ENCODE results near the gene LYPD6B. TPM values are rescaled to one million over a fixed set of nuclear protein-coding genes. Genes with fewer than 3 reads are reported as not detected.

Gene LYPD6B
- total and polyA plus RNA-seq, 10 donors, result 0.46 to 3.5 (median 1.9) TPM

GRCh38 chr2:148992448-148992847, 46.1 kb upstream of the LYPD6B start:
- DNase-seq, result no peak
- intact Hi-C loops (cut with DNase I; ENCODE audit: low total_unique reads), result loop anchor here (5.0 to 10.0 kb wide), 2 partner anchors 488 to 1055 kb away; no protein-coding TSS in a partner anchor

GRCh38 chr2:148993351-148993750, 45.1 kb upstream of the LYPD6B start:
- peaks cover 0 to 2% (median 0%) of the 10 kb centered on the region in 7 donors for H3K27me3 ChIP-seq (replicated peaks in 1 of 7)
- H3K4me1 ChIP-seq, result peaks cover 0 to 6% (median 0%) of the 10 kb centered on the region in 6 donors
- DNase-seq, result no peak
- no peak overlapping the region for H3K27ac ChIP-seq
- TF ChIP-seq CTCF (IDR thresholded peaks at IDR 0.05 in 8 of 11, conservative IDR thresholded peaks at IDR 0.05 in 3 of 11) (no peak), POLR2AphosphoS5 (IDR thresholded peaks at IDR 0.05) (no peak), POLR2A (IDR thresholded peaks at IDR 0.05) (no peak)
- H3K4me3 ChIP-seq, result no peak overlapping the region
- WGBS, 5 donors, result 77 to 89% (median 88%) methylated on average over 3 of the region's 3 CpGs
- intact Hi-C loops (cut with DNase I; ENCODE audit: low total_unique reads), result loop anchor here (5.0 to 10.0 kb wide), 2 partner anchors 489 to 1056 kb away; no protein-coding TSS in a partner anchor
- no peaks in the 10 kb centered on the region for H3K9me3 ChIP-seq
- H3K36me3 ChIP-seq, result peaks cover 0 to 5% (median 0%) of the 10 kb centered on the region in 6 donors

More at GRCh38 chr2:148992448-148992847, 46.1 kb upstream of the LYPD6B start:
- no peak overlapping the region for H3K27ac ChIP-seq
- TF ChIP-seq POLR2A (IDR thresholded peaks at IDR 0.05), result no peak
- no peak for TF ChIP-seq CTCF (IDR thresholded peaks at IDR 0.05 in 8 of 11, conservative IDR thresholded peaks at IDR 0.05 in 3 of 11)
- TF ChIP-seq POLR2AphosphoS5 (IDR thresholded peaks at IDR 0.05), result no peak
- H3K9me3 ChIP-seq, result no peaks in the 10 kb centered on the region
- peaks cover 0 to 6% (median 0%) of the 10 kb centered on the region in 6 donors for H3K4me1 ChIP-seq
- H3K36me3 ChIP-seq, result peaks cover 0 to 5% (median 0%) of the 10 kb centered on the region in 6 donors
- H3K4me3 ChIP-seq, result no peak overlapping the region
- no peaks in the 10 kb centered on the region for H3K27me3 ChIP-seq (replicated peaks in 1 of 7)

GRCh38 chr2:148994341-148994740, 44.2 kb upstream of the LYPD6B start:
- Histone ChIP-seq H3K4me3 (no peak overlapping the region), H3K36me3 (peaks cover 0 to 5% (median 0%) of the 10 kb centered on the region in 6 donors), H3K27me3 (replicated peaks in 1 of 7) (peaks cover 0 to 4% (median 0%) of the 10 kb centered on the region in 7 donors), H3K9me3 (no peaks in the 10 kb centered on the region), H3K4me1 (peaks cover 0 to 6% (median 0%) of the 10 kb centered on the region in 6 donors), H3K27ac (no peak overlapping the region)
- intact Hi-C loops (cut with DNase I; ENCODE audit: low total_unique reads), result loop anchor here (5.0 to 10.0 kb wide), 2 partner anchors 490 to 1057 kb away; no protein-coding TSS in a partner anchor
- 85 to 98% (median 90%) methylated on average over 8 of the region's 8 CpGs for WGBS, 5 donors
- DNase-seq, result no peak
- TF ChIP-seq CTCF (IDR thresholded peaks at IDR 0.05 in 8 of 11, conservative IDR thresholded peaks at IDR 0.05 in 3 of 11), result no peak
- no peak for TF ChIP-seq POLR2A (IDR thresholded peaks at IDR 0.05)
- TF ChIP-seq POLR2AphosphoS5 (IDR thresholded peaks at IDR 0.05), result no peak

GRCh38 chr2:148996805-148997204, 41.7 kb upstream of the LYPD6B start:
- Histone ChIP-seq H3K27me3 (replicated peaks in 1 of 7) (peaks cover 0 to 4% (median 0%) of the 10 kb centered on the region in 7 donors), H3K9me3 (no peaks in the 10 kb centered on the region), H3K4me1 (no peaks in the 10 kb centered on the region), H3K27ac (no peak overlapping the region), H3K36me3 (no peaks in the 10 kb centered on the region), H3K4me3 (no peak overlapping the region)
- DNase-seq, result no peak
- TF ChIP-seq CTCF (IDR thresholded peaks at IDR 0.05 in 8 of 11, conservative IDR thresholded peaks at IDR 0.05 in 3 of 11), result no peak
- TF ChIP-seq POLR2AphosphoS5 (IDR thresholded peaks at IDR 0.05), result no peak
- TF ChIP-seq POLR2A (IDR thresholded peaks at IDR 0.05), result no peak
- 84 to 95% (median 93%) methylated on average over 6 of the region's 6 CpGs for WGBS, 5 donors
- intact Hi-C loops (cut with DNase I; ENCODE audit: low total_unique reads), result loop anchor here (10.0 kb wide), 1 partner anchor 492 kb away; no protein-coding TSS in a partner anchor

Data from spleen (tissue), 11 donors.